HG03378 (cell line): ENCODE measurements around the gene CCDC74B.
"Not testable (repeated sequence)": the region's sequence is repeated elsewhere in the genome, so short reads cannot be mapped to it uniquely, and the experiment has no call there.

ENCODE experiments used
- ATAC-seq: cut with Tn5 transposase; IDR thresholded peaks from one replicate; pipeline ENCODE4 v1.9.1; 2021; ENCODE audit warnings: mild to moderate bottlenecking, moderate library complexity; ENCODE audit not compliant: unreplicated experiment

Gene CCDC74B

GRCh38 chr2:130145006-130145414 lies at the start of gene CCDC74B:
Gene CCDC74B (minus strand): TSS chr2:130145112. CDS start chr2:130144996, 116 bp downstream.
- ATAC-seq = peak; percentile 71

- ATAC-seq = not testable (repeated sequence)
These were observed 48.9 kb upstream of the CCDC74B start for GRCh38 chr2:130193824-130194223.

DNA sequence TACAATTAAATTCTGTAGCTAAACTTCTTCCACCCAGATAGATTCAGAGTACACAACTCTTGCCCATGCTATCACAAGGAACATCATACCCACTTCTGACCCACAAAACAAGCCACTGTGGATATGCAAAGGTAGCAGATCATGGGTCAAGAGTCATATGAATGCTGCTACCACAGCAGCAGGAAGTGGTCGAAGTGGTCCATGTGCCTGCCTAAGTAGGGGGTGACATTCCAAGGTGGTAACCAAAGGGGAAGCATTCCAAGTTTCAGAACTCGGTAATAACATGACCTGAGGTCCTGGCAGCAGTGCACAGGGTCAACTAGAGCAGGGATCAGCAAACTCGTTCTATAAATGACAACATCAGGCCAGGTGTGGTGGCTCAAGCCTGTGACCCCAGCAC lies 47.5 kb upstream of the CCDC74B start:
- ATAC-seq = not testable (repeated sequence)

DNA sequence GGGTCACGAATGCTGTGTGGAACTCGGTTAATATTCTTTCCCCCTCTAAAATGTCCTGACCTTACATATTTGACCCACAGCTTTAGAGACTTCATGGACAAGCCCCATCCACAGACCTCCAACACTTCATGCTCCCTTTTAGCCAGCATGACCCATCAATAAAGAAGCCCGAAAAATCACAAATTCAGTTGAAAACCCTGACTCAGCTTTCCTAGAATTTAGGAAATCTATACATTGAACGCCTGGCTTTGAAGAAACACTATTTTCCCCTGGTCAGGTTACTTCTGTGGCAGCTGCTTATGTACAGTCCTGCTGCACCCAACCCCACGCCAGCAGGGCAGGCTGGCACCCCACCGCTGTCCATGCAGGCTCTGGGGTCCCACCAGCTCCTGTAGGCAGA lies 46.4 kb upstream of the CCDC74B start:
- ATAC-seq = not testable (repeated sequence)

GRCh38 chr2:130190237-130190636 lies 45.3 kb upstream of the CCDC74B start:
- no peak for ATAC-seq

DNA sequence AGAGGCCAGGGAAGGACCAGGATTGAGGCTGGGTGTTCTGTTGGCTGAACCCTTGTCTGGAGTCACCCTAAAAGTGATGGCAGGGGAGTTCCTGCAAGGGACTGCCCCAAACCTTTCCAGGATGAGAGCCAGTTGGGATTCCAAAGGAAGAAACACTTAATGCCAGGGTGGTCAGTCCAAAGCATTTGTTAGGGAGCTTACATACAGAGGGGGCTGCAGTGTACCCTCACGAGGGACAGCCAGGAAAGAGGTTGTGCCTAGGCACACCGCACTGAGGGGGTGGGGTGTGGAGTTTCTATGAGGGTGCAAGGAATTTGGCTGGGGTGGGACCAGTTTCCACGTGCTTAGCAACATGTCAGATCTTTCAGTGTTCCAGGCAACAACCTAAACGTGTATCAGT lies 44.0 kb upstream of the CCDC74B start:
- not testable (repeated sequence) for ATAC-seq

DNA sequence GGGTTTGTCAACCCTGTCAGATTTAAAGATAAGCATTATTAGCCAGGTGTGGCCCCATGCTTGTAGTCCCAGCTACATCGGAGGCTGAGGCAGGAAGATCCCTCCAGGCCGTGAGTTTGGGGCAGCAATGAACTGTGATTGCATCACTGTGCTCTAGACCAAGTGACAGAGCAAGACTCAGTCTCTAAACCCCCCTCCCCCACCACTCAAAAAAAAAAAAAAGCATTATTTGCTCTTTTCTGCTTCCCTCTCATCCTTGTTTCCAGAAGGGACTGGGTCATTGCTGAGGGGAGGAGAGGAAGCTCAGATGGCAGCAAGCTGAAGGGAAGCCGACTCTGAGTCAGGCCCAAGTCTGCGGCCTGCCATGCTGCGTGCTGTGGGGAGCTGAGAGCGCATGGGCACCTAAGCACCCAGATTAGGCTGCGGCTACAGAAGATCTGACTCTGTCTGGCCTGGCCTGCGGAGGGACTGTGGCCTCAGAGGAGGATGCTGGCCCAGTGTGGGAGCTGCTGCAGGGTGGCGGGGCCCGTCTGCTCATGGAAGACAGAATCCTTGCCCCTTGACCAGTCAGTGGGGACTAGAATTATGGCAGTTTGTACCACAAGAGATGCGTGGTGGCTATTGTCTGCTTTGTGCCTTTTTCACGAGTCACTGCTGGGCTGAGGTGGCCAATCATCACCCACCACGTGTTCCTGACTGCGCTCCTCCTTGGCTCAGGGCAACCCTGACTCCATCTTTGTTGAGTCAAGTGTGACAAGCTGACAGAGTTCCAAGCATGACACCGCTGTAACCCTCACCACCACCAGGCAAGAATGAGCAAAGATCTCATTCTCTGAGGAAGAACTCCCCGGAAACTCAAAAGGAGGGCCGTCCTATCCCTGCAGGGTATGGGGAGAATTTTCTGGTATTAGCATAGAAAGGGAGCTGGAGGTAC lies 43.2 kb upstream of the CCDC74B start:
- ATAC-seq = not testable (repeated sequence)

DNA sequence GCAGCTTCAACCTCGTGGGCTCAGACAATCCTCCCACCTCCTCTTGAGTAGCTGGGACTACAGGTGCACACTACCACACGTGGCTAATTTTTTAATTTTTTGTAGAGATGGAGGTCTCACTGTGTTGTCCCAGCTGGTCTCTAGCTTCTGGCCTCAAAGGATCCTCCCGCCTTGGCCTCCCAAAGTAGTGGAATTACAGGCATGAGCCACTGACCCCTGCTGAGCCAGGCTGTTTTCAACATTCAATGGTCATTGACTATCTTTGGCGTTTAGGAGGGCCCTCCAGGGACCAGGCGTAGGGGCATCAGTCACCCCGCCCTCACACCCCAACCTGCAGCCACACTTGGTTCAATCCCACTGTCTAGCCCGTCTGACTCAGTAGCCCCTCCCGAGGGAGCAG lies 42.4 kb upstream of the CCDC74B start:
- no peak for ATAC-seq

- ATAC-seq = no peak
These were observed 41.5 kb upstream of the CCDC74B start for GRCh38 chr2:130186391-130186790.

DNA sequence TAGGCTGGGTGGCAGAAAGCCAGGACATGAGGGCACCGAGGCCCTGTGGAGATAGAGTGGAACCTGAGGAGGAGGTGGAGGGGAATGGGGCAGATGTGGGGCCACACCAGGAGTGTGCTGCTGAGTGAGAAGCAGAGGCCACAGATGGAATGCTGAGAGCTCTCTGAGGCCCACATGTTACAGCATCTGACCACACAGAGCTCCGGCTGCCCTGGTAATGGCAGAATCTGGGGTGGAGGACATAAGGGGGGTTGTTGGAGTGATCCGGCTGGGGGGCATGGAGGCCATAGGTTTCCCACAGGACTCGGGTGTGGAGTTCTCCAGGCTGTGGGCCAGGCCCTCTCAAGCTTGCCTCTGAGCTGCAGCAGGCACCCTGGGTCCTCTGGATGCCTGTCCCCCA lies 41.0 kb upstream of the CCDC74B start:
- no peak for ATAC-seq

GRCh38 chr2:130185436-130185835 lies 40.5 kb upstream of the CCDC74B start:
- ATAC-seq = no peak

- ATAC-seq = no peak
These were observed 38.8 kb upstream of the CCDC74B start for GRCh38 chr2:130183512-130184373.

GRCh38 chr2:130182826-130183511 lies 38.1 kb upstream of the CCDC74B start:
- ATAC-seq = not testable (repeated sequence)

GRCh38 chr2:130181880-130182682 lies 37.2 kb upstream of the CCDC74B start, which contains the start of gene MZT2B:
Gene MZT2B (plus strand): TSS chr2:130182262. CDS start chr2:130182283, 21 bp downstream.
- ATAC-seq = peak; percentile 73

DNA sequence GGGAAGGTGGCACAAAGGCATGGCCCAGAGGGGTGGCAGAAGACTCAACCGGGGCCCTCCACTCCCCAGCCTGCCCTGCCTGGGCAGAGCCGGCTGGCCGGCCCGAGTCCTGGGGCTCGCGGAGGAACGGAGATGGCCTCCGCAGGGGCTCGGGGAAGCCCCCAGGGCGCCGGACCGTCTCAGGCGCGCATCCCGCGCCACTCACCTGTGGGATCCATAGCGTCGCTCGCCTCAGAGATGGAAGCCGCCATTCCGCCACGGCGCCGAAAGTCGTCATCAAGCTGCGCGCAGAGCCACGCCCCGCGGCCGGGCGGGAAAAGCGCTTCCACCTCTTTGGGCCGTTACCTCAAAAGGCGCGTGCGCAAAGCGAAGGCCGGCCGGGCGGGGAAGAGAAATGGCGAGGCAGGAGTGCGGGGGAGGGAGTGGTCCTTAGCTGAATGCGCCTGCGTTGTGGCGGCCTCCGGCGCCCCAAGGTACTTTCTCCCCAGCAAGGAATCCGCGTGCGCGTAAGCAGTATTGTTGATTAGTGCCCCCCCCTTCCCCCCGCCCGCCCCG lies 36.5 kb upstream of the CCDC74B start, which contains the start of gene SMPD4:
Gene SMPD4, minus strand, starts transcription at position 278 of the 555 bp plus-strand sequence. CDS start 5,010 bp downstream, outside the sequence.
- peak; percentile 62 for ATAC-seq

- ATAC-seq = not testable (repeated sequence)
These were observed 35.8 kb upstream of the CCDC74B start for GRCh38 chr2:130180404-130181324.

DNA sequence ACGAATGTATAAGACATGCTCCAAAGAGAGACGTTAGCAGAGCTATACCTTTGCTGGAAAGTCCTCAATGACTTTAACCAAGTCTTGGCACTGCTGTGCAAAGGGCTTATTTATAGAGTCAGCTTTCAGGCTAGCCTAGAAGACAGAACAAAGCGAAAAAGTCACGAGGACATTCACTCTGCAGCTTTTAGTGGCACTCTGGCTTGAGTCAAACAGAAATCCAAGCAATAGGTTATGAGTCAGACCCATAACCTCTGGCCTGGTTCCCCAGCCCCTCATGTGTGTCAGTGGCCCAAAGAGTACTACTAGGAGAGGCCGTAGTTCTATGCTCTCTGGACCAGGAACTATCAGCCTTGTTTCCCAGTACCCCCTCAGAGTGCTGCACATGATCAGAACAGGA lies 30.0 kb upstream of the CCDC74B start:
- ATAC-seq = not testable (repeated sequence)

GRCh38 chr2:130169896-130170295 lies 25.0 kb upstream of the CCDC74B start:
- ATAC-seq = no peak
